ENCODE measurements around the gene RIPPLY1.

Gene RIPPLY1

GRCh38 chrX:106903291-106903824, at the start of gene RIPPLY1:
Gene RIPPLY1, minus strand, starts transcription at chrX:106903341. Its CDS starts 54 bp downstream, at chrX:106903287.
- DNase-seq (ENCODE audit: low read depth): no peak
- no peak for TF ChIP-seq CTCF (conservative IDR thresholded peaks at IDR 0.05; ENCODE audit: low read depth, low read length)
- H3K4me3 ChIP-seq (ENCODE audit: low read length): no peak within 1 kb of the TSS

GRCh38 chrX:106952538-106952937, 49.4 kb upstream of the RIPPLY1 start:
- no peak for TF ChIP-seq CTCF (conservative IDR thresholded peaks at IDR 0.05; ENCODE audit: low read depth, low read length)
- H3K4me3 ChIP-seq (ENCODE audit: low read length): no peak overlapping the region
- no peak for DNase-seq (ENCODE audit: low read depth)

GRCh38 chrX:106952089-106952488, 48.9 kb upstream of the RIPPLY1 start:
- no peak for DNase-seq (ENCODE audit: low read depth)
- no peak overlapping the region for H3K4me3 ChIP-seq (ENCODE audit: low read length)
- TF ChIP-seq CTCF (conservative IDR thresholded peaks at IDR 0.05; ENCODE audit: low read depth, low read length): no peak

GRCh38 chrX:106951230-106951629, 48.1 kb upstream of the RIPPLY1 start:
- no peak for DNase-seq (ENCODE audit: low read depth)
- TF ChIP-seq CTCF (conservative IDR thresholded peaks at IDR 0.05; ENCODE audit: low read depth, low read length): no peak
- H3K4me3 ChIP-seq (ENCODE audit: low read length): no peak overlapping the region

- TF ChIP-seq CTCF (conservative IDR thresholded peaks at IDR 0.05; ENCODE audit: low read depth, low read length): no peak
- no peak for DNase-seq (ENCODE audit: low read depth)
- H3K4me3 ChIP-seq (ENCODE audit: low read length): no peak overlapping the region
These were observed 47.2 kb upstream of the RIPPLY1 start for GRCh38 chrX:106950381-106950780.

- H3K4me3 ChIP-seq (ENCODE audit: low read length): no peak overlapping the region
- DNase-seq (ENCODE audit: low read depth): no peak
- no peak for TF ChIP-seq CTCF (conservative IDR thresholded peaks at IDR 0.05; ENCODE audit: low read depth, low read length)
These were observed 46.2 kb upstream of the RIPPLY1 start for GRCh38 chrX:106949366-106949765.

- no peak for TF ChIP-seq CTCF (conservative IDR thresholded peaks at IDR 0.05; ENCODE audit: low read depth, low read length)
- no peak for DNase-seq (ENCODE audit: low read depth)
- H3K4me3 ChIP-seq (ENCODE audit: low read length): no peak overlapping the region
These were observed 45.5 kb upstream of the RIPPLY1 start for GRCh38 chrX:106948641-106949040.

Data from retinal pigment epithelial cell (primary cell).